PC-3 (cell line): Measurements from ENCODE around the gene RNH1.

Experiments used
- CTCF ChIP-seq: fragments of 300-600 bp; sonication (generic); conservative IDR thresholded peaks from 2 replicates; pipeline ENCODE4 v1.5.1; 2017; ENCODE audit warnings: antibody characterized with exemption, low read depth, mild to moderate bottlenecking, low read length
- EZH2 ChIP-seq: fragments of 300-600 bp; sonication (generic); IDR thresholded peaks from one replicate; pipeline ENCODE4 v1.6.1; 2017; ENCODE audit warnings: antibody characterized with exemption, mild to moderate bottlenecking, low read length; ENCODE audit not compliant: unreplicated experiment

GRCh38 chr11:472272-472671 lies 34.8 kb downstream of the RNH1 start:
- no peak for TF ChIP-seq CTCF
- no peak for TF ChIP-seq EZH2
